GM23248 (cell line): Measurements from ENCODE around the gene TEPSIN. TPM values are rescaled to one million over a fixed set of nuclear protein-coding genes. Genes with fewer than 3 reads are reported as not detected.

Source experiments
- DNase-seq: peaks from one replicate; pipeline ENCODE4 v3.0.0-alpha.2; 2015
- H2AFZ ChIP-seq: fragments of 200-600 bp; sonication (generic); 2 replicates; pipeline ENCODE4 v1.6.1; 2016; ENCODE audit warnings: antibody characterized with exemption
- H3F3A ChIP-seq: fragments of 200-600 bp; sonication (generic); 2 replicates; pipeline ENCODE4 v1.6.1; 2016; ENCODE audit warnings: mild to moderate bottlenecking, antibody characterized with exemption, mixed run types; ENCODE audit not compliant: insufficient read depth
- H3K27ac ChIP-seq: fragments of 200-600 bp; sonication (generic); 2 replicates; pipeline ENCODE4 v1.5.1; 2016; ENCODE audit warnings: mild to moderate bottlenecking
- H3K27me3 ChIP-seq: fragments of 200-600 bp; sonication (generic); replicated peaks from 2 replicates; pipeline ENCODE4 v1.6.1; 2016; ENCODE audit warnings: mild to moderate bottlenecking; ENCODE audit not compliant: insufficient read depth
- H3K36me3 ChIP-seq: fragments of 200-600 bp; sonication (generic); 2 replicates; pipeline ENCODE4 v1.6.1; 2016; ENCODE audit warnings: low read depth, mild to moderate bottlenecking
- H3K4me1 ChIP-seq: fragments of 200-600 bp; sonication (generic); 2 replicates; pipeline ENCODE4 v1.6.1; 2016; ENCODE audit warnings: mild to moderate bottlenecking; ENCODE audit not compliant: insufficient read depth
- H3K4me2 ChIP-seq: fragments of 200-600 bp; sonication (generic); one replicate; pipeline ENCODE4 v1.6.1; 2016; ENCODE audit warnings: mild to moderate bottlenecking; ENCODE audit not compliant: unreplicated experiment
- H3K4me3 ChIP-seq: fragments of 200-600 bp; sonication (generic); 2 replicates; pipeline ENCODE4 v1.5.1; 2016; ENCODE audit warnings: mild to moderate bottlenecking
- H3K79me2 ChIP-seq: fragments of 200-600 bp; sonication (generic); 2 replicates; pipeline ENCODE4 v1.6.1; 2016; ENCODE audit warnings: mild to moderate bottlenecking; ENCODE audit not compliant: insufficient read depth
- H3K9ac ChIP-seq: fragments of 200-600 bp; sonication (generic); 2 replicates; pipeline ENCODE4 v1.6.1; 2016; ENCODE audit warnings: mild to moderate bottlenecking
- H3K9me2 ChIP-seq: fragments of 200-600 bp; sonication (generic); 2 replicates; pipeline ENCODE4 v1.6.1; 2016; ENCODE audit warnings: mixed run types, mild to moderate bottlenecking, moderate library complexity; ENCODE audit not compliant: insufficient read depth
- H3K9me3 ChIP-seq: fragments of 200-600 bp; sonication (generic); one replicate; pipeline ENCODE4 v1.6.1; 2017; ENCODE audit warnings: low read depth
- H4K20me1 ChIP-seq: fragments of 200-600 bp; sonication (generic); 2 replicates; pipeline ENCODE4 v1.6.0; 2016; ENCODE audit not compliant: insufficient read depth
- EZH2 ChIP-seq: fragments of 200-600 bp; sonication (generic); IDR thresholded peaks from 2 replicates; pipeline ENCODE4 v1.6.1; 2018; ENCODE audit warnings: antibody characterized with exemption, mild to moderate bottlenecking; ENCODE audit not compliant: insufficient read depth, poor library complexity, severe bottlenecking
- EZH2phosphoT487 ChIP-seq: fragments of 200-600 bp; sonication (generic); IDR thresholded peaks from 2 replicates; pipeline ENCODE4 v1.6.1; 2018; ENCODE audit warnings: antibody characterized with exemption, moderate library complexity, mild to moderate bottlenecking, low read depth; ENCODE audit not compliant: insufficient read depth
- WGBS, 2 experiments: methylation state at CpG; one replicate each; pipeline ENCODE4 v1.1.6; 2015 to 2017; ENCODE audit warnings: low lambda C conversion rate in 2 of 2, low coverage in 1 of 2; ENCODE audit errors: missing lambda C conversion rate in 2 of 2; 5-methylcytosine and 5-hydroxymethylcytosine counted together
- in situ Hi-C: fragments of 300-500 bp; cut with MboI; formaldehyde crosslinking; loops from 2 replicates; pipeline ENCODE4 v1.15.0; 2020
- polyA plus RNA-seq: library from polyadenylated mRNA; unstranded; fragments of >200 nt; fragmentation: Nextera tagmentation; extraction: Ambion mirVana; gene quantifications from 2 replicates; pipeline ENCODE4 v1.2.1, GENCODE V29; 2016
- total RNA-seq: library from RNA; depleted of rRNA; stranded (reverse); fragments of >200 nt; shearing (Covaris generic); gene quantifications from 2 replicates; pipeline ENCODE4 v1.2.3, GENCODE V29; 2014

Gene TEPSIN
- total and polyA plus RNA-seq, 2 experiments from 2014 or later, result 2.7 to 16.1 TPM

DNA sequence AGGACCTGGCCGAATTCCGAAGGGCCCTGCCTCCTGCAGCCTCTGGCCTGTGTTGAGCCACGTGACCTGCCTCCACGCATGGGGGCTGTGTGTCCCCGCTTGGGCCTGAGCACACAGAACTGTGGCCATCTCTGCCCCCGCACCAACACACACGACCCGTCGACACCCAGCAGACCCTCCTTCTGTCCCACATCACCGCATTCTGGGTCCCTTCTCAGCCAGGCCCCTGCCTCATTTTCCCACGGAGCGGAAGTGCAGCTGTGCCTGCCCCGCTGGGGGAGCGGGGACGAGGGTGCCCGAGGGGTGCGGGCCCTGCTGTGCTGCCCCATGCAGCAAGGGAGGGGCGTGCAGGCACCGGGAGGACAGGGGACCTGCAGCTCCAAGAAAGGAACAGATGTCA lies 18.7 kb upstream of the TEPSIN start:
- no peak overlapping the region for H3K4me3 ChIP-seq
- H3K4me2 ChIP-seq, result no peak overlapping the region
- no peak for TF ChIP-seq EZH2phosphoT487
- TF ChIP-seq EZH2, result no peak
- no peak overlapping the region for H2AFZ ChIP-seq
- no peaks in the 10 kb centered on the region for H3K9me3 ChIP-seq
- peaks cover 7% of the 10 kb centered on the region; the same call in 1 of the 2 replicates for H3K79me2 ChIP-seq
- H3K4me1 ChIP-seq, result no peaks in the 10 kb centered on the region
- WGBS, 2 experiments, result 96 to 98% methylated on average over 18 to 19 of the region's 19 CpGs
- no peak overlapping the region for H3K9ac ChIP-seq
- DNase-seq, result no peak
- no peaks in the 10 kb centered on the region for H3K27me3 ChIP-seq
- no peaks in the 10 kb centered on the region for H4K20me1 ChIP-seq
- no peaks in the 10 kb centered on the region for H3K36me3 ChIP-seq
- no peaks in the 10 kb centered on the region for H3F3A ChIP-seq
- in situ Hi-C loops, result no loop called here
- H3K9me2 ChIP-seq, result no peaks in the 10 kb centered on the region
- no peak overlapping the region for H3K27ac ChIP-seq

DNA sequence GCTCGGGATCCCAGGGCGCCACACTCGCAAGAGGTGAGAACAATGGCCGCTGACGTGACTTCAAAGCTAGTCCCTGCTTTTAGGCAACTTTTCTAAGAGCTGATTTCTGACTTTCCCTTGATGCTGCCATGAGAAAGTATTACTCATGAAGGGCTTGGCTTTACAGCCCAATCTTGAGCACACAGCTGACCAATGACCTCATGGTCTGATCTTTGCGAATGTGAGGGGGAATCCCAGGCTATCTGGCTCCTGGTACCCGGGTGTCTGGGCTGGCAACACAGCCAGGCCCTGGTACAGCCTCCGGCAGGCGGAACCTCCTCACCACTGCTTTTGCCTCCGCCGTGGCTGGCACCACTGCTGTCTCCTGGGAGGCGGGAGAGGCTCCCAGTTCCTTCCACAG lies 17.8 kb upstream of the TEPSIN start:
- Histone ChIP-seq H3K9ac (no peak overlapping the region), H3K4me3 (no peak overlapping the region), H3K27me3 (no peaks in the 10 kb centered on the region), H3K79me2 (peaks cover 7% of the 10 kb centered on the region; the same call in 1 of the 2 replicates), H3K36me3 (no peaks in the 10 kb centered on the region), H2AFZ (no peak overlapping the region), H3K4me2 (no peak overlapping the region), H3F3A (no peaks in the 10 kb centered on the region), H3K9me3 (no peaks in the 10 kb centered on the region), H3K27ac (no peak overlapping the region), H3K9me2 (no peaks in the 10 kb centered on the region), H3K4me1 (no peaks in the 10 kb centered on the region), H4K20me1 (no peaks in the 10 kb centered on the region)
- 80 to 81% methylated on average over 12 of the region's 12 CpGs for WGBS, 2 experiments
- peak; percentile 73 for DNase-seq
- in situ Hi-C loops, result no loop called here
- no peak for TF ChIP-seq EZH2
- TF ChIP-seq EZH2phosphoT487, result no peak

DNA sequence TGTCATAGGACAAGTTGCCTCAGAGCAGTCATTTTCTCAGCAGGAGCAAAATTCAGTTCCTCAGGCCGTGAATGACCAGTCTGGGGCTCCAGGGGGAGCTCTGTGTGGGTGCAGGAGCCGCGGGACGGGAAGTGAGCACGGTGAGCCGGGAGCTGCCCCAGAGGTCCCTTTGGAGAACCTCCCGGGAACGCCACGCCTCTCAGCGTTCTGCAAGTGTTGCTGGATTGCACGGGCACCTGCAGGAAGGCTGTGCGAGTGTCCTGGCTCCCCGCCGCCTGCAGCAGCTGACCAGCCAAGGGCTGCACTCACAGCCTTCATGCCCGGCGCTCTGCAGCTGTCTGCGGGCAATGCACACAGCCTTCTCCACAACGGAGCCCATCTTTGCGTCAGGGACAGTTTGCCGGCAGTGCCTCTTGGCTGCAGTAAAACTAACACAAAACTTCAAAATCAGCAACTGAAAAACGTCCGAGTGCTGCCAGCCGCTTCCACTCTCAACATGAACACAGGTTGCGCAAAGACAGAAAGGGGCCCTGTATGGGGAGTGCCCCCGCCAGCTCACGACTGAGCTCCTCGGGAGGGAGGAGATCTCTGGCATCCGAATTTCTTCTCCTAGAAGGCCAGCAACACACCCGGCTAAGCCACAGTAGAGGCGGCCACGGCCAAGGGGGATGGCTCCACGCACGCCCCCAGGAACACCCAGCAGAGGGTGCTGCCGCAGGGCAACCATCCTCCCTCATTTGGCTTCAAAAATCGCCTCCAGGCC lies 16.3 kb upstream of the TEPSIN start:
- peaks cover 7% of the 10 kb centered on the region; the same call in 1 of the 2 replicates for H3K79me2 ChIP-seq
- H3K4me3 ChIP-seq, result 0 out of 2 replicates have a peak overlapping the region, but pooled peaks have one; percentile 3
- H3K36me3 ChIP-seq, result no peaks in the 10 kb centered on the region
- H3K4me1 ChIP-seq, result no peaks in the 10 kb centered on the region
- no peaks in the 10 kb centered on the region for H3K9me2 ChIP-seq
- no peaks in the 10 kb centered on the region for H3K27me3 ChIP-seq
- peak; percentile 83 for DNase-seq
- 0 out of 2 replicates have a peak overlapping the region, but pooled peaks have one; percentile 41 for H3K9ac ChIP-seq
- TF ChIP-seq EZH2, result no peak
- TF ChIP-seq EZH2phosphoT487, result no peak
- in situ Hi-C loops, result no loop called here
- peak overlapping the region; percentile 40; the same call in 1 of the 2 replicates for H3K27ac ChIP-seq
- H3F3A ChIP-seq, result no peaks in the 10 kb centered on the region
- H3K9me3 ChIP-seq, result no peaks in the 10 kb centered on the region
- 38 to 41% methylated on average over 35 of the region's 35 CpGs for WGBS, 2 experiments
- no peaks in the 10 kb centered on the region for H4K20me1 ChIP-seq
- no peak overlapping the region for H3K4me2 ChIP-seq
- no peak overlapping the region for H2AFZ ChIP-seq

DNA sequence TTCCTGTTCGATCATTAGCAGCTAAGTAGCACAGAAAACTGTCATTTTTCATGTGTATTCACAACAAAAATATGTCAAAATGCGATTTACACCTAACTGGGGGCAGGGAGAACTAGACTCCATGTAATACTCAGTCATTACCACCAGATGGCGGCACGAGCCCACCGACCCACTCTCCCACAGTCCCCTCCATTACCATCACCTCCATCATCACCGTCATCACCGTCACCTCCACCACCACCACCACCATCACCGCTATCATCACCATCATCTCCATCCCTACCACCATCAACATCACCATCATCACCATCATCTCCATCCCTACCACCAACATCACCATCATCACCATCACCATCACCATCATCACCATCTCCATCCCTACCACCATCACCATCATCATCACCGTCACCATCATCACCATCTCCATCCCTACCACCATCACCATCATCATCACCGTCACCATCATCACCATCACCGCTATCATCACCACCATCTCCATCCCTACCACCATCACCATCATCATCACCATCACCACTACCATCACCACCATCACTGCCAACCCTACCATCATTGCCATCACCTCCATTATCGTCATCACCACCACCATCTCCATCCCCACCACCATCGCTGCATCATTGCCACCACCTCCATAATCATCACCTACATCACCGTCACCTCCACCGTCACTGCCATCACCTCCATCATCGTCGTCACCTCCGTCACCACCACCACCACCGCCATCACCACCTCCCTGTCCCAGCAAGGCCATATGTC lies 14.7 kb upstream of the TEPSIN start:
- Histone ChIP-seq H2AFZ (no peak overlapping the region), H3K4me3 (no peak overlapping the region), H3K27ac (no peak overlapping the region), H3K9ac (no peak overlapping the region), H3K36me3 (no peaks in the 10 kb centered on the region), H3K4me1 (no peaks in the 10 kb centered on the region), H4K20me1 (no peaks in the 10 kb centered on the region), H3K9me3 (no peaks in the 10 kb centered on the region), H3K79me2 (peaks cover 7% of the 10 kb centered on the region; the same call in 1 of the 2 replicates), H3K4me2 (no peak overlapping the region), H3F3A (no peaks in the 10 kb centered on the region), H3K9me2 (no peaks in the 10 kb centered on the region), H3K27me3 (no peaks in the 10 kb centered on the region)
- DNase-seq, result peak; percentile 42
- 53 to 58% methylated on average over 18 to 19 of the region's 19 CpGs for WGBS, 2 experiments
- no peak for TF ChIP-seq EZH2
- no peak for TF ChIP-seq EZH2phosphoT487
- in situ Hi-C loops, result no loop called here
